Loucy (cell line): Measurements from ENCODE around the gene HOXD8.

Source experiments
- H2AFZ ChIP-seq: fragments of 200-600 bp; sonication (generic); 2 replicates; pipeline ENCODE4 v1.6.0; 2016; ENCODE audit warnings: antibody characterized with exemption, mild to moderate bottlenecking, low read length, moderate library complexity
- H3F3A ChIP-seq: fragments of 200-600 bp; 2 replicates; pipeline ENCODE4 v1.6.0; 2016; ENCODE audit warnings: antibody characterized with exemption, low read depth, mild to moderate bottlenecking
- H3K27me3 ChIP-seq: fragments of 200-600 bp; sonication (generic); 2 replicates; pipeline ENCODE4 v1.6.1; 2014; ENCODE audit warnings: low read length, mild to moderate bottlenecking; ENCODE audit not compliant: insufficient read depth, poor library complexity, severe bottlenecking
- H3K36me3 ChIP-seq: fragments of 200-600 bp; sonication (generic); 2 replicates; pipeline ENCODE4 v1.6.1; 2016; ENCODE audit warnings: low read length; ENCODE audit not compliant: insufficient read depth
- H3K4me1 ChIP-seq: fragments of 200-600 bp; sonication (generic); 2 replicates; pipeline ENCODE4 v1.5.1; 2014; ENCODE audit warnings: low read length, mild to moderate bottlenecking; ENCODE audit not compliant: insufficient read depth, poor library complexity, severe bottlenecking
- H3K4me2 ChIP-seq: fragments of 200-600 bp; sonication (generic); 2 replicates; pipeline ENCODE4 v1.6.0; 2014; ENCODE audit warnings: antibody characterized with exemption, low read length, low read depth, mild to moderate bottlenecking; ENCODE audit not compliant: poor library complexity, severe bottlenecking
- H3K4me3 ChIP-seq: fragments of 200-600 bp; sonication (generic); 2 replicates; pipeline ENCODE4 v1.5.1; 2014; ENCODE audit warnings: low read length, mild to moderate bottlenecking, mixed read lengths; ENCODE audit not compliant: poor library complexity, severe bottlenecking
- H3K79me2 ChIP-seq: fragments of 200-600 bp; sonication (generic); 2 replicates; pipeline ENCODE4 v1.6.1; 2014; ENCODE audit warnings: low read length; ENCODE audit not compliant: insufficient read depth
- H3K9ac ChIP-seq: fragments of 200-600 bp; sonication (generic); 2 replicates; pipeline ENCODE4 v1.6.0; 2014; ENCODE audit warnings: mild to moderate bottlenecking, low read depth, low read length, moderate library complexity; ENCODE audit not compliant: poor library complexity, severe bottlenecking
- H3K9me2 ChIP-seq: fragments of 200-600 bp; sonication (generic); replicated peaks from 2 replicates; pipeline ENCODE4 v1.6.1; 2016; ENCODE audit warnings: low read depth, low read length, mixed read lengths
- H3K9me3 ChIP-seq: fragments of 200-600 bp; sonication (generic); 2 replicates; pipeline ENCODE4 v1.6.1; 2014; ENCODE audit warnings: mild to moderate bottlenecking, antibody characterized with exemption, low read length, low read depth; ENCODE audit not compliant: insufficient read depth
- H4K20me1 ChIP-seq: fragments of 200-600 bp; sonication (generic); 2 replicates; pipeline ENCODE4 v1.6.0; 2014; ENCODE audit warnings: antibody characterized with exemption, low read length, mild to moderate bottlenecking; ENCODE audit not compliant: insufficient read depth, poor library complexity, severe bottlenecking
- CTCF ChIP-seq: fragments of 200-600 bp; sonication (generic); conservative IDR thresholded peaks from 2 replicates; pipeline ENCODE4 v1.5.1; 2014; ENCODE audit warnings: mild to moderate bottlenecking, antibody characterized with exemption, low read length
- EZH2phosphoT487 ChIP-seq: fragments of 200-600 bp; IDR thresholded peaks from 2 replicates; pipeline ENCODE4 v1.6.1; 2018; ENCODE audit warnings: antibody characterized with exemption, mild to moderate bottlenecking, moderate library complexity, borderline replicate concordance

HOXD8 gene

DNA sequence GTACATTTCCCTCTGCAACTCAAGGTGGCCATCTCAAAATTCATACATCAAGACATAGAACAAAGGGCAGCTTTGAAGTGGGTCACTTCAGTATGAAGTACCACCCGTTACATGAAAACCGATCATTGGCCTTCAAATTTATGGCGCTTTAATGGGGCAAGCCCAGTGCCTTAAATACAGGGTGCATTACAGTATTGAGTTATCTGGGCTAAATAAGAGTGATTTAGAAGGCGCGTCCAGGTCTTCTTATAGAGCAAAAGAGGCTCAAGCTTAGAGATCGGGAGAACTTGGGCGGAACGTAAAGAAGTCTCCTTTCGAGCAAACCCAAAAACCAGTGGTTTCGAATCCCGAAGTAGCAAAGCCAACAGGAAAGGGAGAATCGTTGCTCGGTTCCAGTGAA, 34.7 kb downstream of the HOXD8 start:
- Histone ChIP-seq H3K79me2 (no peaks in the 10 kb centered on the region), H3K27me3 (no peaks in the 10 kb centered on the region), H2AFZ (no peak overlapping the region), H3K36me3 (no peaks in the 10 kb centered on the region), H3K4me1 (no peaks in the 10 kb centered on the region), H3K4me2 (no peak overlapping the region), H3K9me3 (no peaks in the 10 kb centered on the region), H3K9me2 (no peaks in the 10 kb centered on the region), H3K4me3 (no peak overlapping the region), H3K9ac (no peak overlapping the region), H4K20me1 (no peaks in the 10 kb centered on the region), H3F3A (no peaks in the 10 kb centered on the region)
- no peak for TF ChIP-seq CTCF
- TF ChIP-seq EZH2phosphoT487: no peak

GRCh38 chr2:176164611-176165369, 35.3 kb downstream of the HOXD8 start:
- H3F3A ChIP-seq: no peaks in the 10 kb centered on the region
- no peak overlapping the region for H3K4me3 ChIP-seq
- H2AFZ ChIP-seq: no peak overlapping the region
- TF ChIP-seq EZH2phosphoT487 (no peak), CTCF (no peak)
- no peaks in the 10 kb centered on the region for H3K27me3 ChIP-seq
- H3K9me2 ChIP-seq: no peaks in the 10 kb centered on the region
- no peak overlapping the region for H3K4me2 ChIP-seq
- no peaks in the 10 kb centered on the region for H3K4me1 ChIP-seq
- H4K20me1 ChIP-seq: no peaks in the 10 kb centered on the region
- H3K9me3 ChIP-seq: no peaks in the 10 kb centered on the region
- H3K36me3 ChIP-seq: no peaks in the 10 kb centered on the region
- no peak overlapping the region for H3K9ac ChIP-seq
- H3K79me2 ChIP-seq: no peaks in the 10 kb centered on the region

- Histone ChIP-seq H3K4me1 (no peaks in the 10 kb centered on the region), H3F3A (no peaks in the 10 kb centered on the region), H3K36me3 (no peaks in the 10 kb centered on the region), H3K4me3 (no peak overlapping the region), H3K9ac (no peak overlapping the region), H3K9me2 (no peaks in the 10 kb centered on the region), H3K9me3 (no peaks in the 10 kb centered on the region), H3K27me3 (no peaks in the 10 kb centered on the region), H2AFZ (no peak overlapping the region), H3K4me2 (no peak overlapping the region), H3K79me2 (no peaks in the 10 kb centered on the region), H4K20me1 (no peaks in the 10 kb centered on the region)
- TF ChIP-seq EZH2phosphoT487 (no peak), CTCF (no peak)
Observed at GRCh38 chr2:176165370-176166050, 36.0 kb downstream of the HOXD8 start.
